Tibial nerve (tissue), 3 donors: ENCODE data around the gene DENND2A.

Experiments used
- POLR2A ChIP-seq, 2 donors: fragments of 450-650 bp; IDR thresholded peaks; one replicate each; pipeline ENCODE4 v1.6.1; 2017; ENCODE audit warnings: antibody characterized with exemption in 2 of 2, mild to moderate bottlenecking in 2 of 2, moderate library complexity in 2 of 2
- TF ChIP-seq, protein P1 (sequence below), 5 experiments: fragments of 200-600 bp in 3 of 5; fragments of 450-650 bp in 2 of 5; sonication (generic) in 3 of 5; IDR thresholded peaks; one replicate each; pipeline ENCODE4 v1.5.1; 2016 to 2019; ENCODE audit warnings: antibody characterized with exemption in 5 of 5, mild to moderate bottlenecking in 3 of 5, moderate library complexity in 2 of 5

DNA sequence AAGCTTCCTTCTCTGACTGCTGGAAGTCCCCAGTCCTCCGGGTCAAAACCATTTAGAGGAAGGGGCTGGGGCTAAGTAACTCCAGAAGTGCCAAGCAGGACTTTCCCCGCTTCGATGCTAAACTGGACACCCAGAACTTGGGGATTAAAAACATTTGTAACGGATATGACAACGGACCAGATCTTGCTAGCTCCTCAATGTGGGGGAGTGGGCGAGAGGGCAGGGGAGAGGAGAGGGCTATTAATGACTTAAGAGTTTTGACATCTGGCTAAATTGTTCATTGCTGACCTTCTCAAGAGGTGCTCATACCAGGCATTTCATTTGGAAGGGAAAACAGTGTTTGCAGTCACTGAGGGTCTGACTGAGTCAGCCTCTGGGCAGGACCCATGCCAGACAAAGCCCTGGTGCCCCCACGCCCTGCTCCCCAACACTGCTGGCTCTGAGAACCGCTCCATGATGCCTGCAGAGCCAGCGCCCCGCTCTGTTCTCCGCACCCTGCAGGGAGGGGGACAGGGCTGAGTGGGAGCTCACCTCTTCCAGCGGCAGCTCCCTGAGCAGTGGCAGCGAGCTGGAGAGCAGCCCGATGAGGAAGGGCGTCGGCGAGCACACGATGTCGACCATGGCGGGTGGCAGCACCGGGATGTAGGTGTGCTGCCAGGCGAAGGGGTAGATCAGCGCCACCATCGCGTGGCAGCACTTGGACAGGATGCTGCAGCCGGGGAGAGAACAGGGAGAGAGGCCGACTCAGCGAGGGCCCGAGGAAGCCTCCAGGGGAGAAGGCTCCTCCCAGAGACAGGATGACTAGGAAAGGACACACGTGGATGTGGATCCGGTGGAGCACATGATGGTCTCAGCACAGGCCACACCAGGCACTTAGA lies 113.6 kb downstream of the DENND2A start:
- TF ChIP-seq, protein P1, sequence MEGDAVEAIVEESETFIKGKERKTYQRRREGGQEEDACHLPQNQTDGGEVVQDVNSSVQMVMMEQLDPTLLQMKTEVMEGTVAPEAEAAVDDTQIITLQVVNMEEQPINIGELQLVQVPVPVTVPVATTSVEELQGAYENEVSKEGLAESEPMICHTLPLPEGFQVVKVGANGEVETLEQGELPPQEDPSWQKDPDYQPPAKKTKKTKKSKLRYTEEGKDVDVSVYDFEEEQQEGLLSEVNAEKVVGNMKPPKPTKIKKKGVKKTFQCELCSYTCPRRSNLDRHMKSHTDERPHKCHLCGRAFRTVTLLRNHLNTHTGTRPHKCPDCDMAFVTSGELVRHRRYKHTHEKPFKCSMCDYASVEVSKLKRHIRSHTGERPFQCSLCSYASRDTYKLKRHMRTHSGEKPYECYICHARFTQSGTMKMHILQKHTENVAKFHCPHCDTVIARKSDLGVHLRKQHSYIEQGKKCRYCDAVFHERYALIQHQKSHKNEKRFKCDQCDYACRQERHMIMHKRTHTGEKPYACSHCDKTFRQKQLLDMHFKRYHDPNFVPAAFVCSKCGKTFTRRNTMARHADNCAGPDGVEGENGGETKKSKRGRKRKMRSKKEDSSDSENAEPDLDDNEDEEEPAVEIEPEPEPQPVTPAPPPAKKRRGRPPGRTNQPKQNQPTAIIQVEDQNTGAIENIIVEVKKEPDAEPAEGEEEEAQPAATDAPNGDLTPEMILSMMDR (IDR thresholded peaks at IDR 0.05), result no peak
- TF ChIP-seq POLR2A (IDR thresholded peaks at IDR 0.05), result no peak
